OCI-LY1 (cell line): Measurements from ENCODE around the gene ORAI1.

Source experiments
- H2AFZ ChIP-seq: fragments of 200-600 bp; sonication (generic), shearing (Covaris generic); 2 replicates; pipeline ENCODE4 v1.6.0; 2014; ENCODE audit warnings: antibody characterized with exemption, mild to moderate bottlenecking, low read length
- H3F3A ChIP-seq: fragments of 200-600 bp; sonication (generic), shearing (Covaris generic); 2 replicates; pipeline ENCODE4 v1.6.0; 2014; ENCODE audit warnings: mild to moderate bottlenecking, antibody characterized with exemption, low read length, moderate library complexity; ENCODE audit not compliant: insufficient read depth
- H3K27ac ChIP-seq: fragments of 200-600 bp; sonication (generic); 2 replicates; pipeline ENCODE4 v1.5.1; 2014; ENCODE audit warnings: low read length, mixed run types, mild to moderate bottlenecking, low read depth; ENCODE audit not compliant: poor library complexity, severe bottlenecking
- H3K27me3 ChIP-seq: fragments of 200-600 bp; sonication (generic); 2 replicates; pipeline ENCODE4 v1.6.0; 2014; ENCODE audit warnings: antibody characterized with exemption, mild to moderate bottlenecking, low read length, moderate library complexity; ENCODE audit not compliant: insufficient read depth
- H3K36me3 ChIP-seq: fragments of 200-600 bp; sonication (generic); 2 replicates; pipeline ENCODE4 v1.6.1; 2014; ENCODE audit warnings: mild to moderate bottlenecking, antibody characterized with exemption, low read length, moderate library complexity, mixed read lengths; ENCODE audit not compliant: insufficient read depth
- H3K4me1 ChIP-seq: fragments of 200-600 bp; sonication (generic); 2 replicates; pipeline ENCODE4 v1.5.1; 2014; ENCODE audit warnings: mild to moderate bottlenecking, low read length, moderate library complexity; ENCODE audit not compliant: insufficient read depth, severe bottlenecking
- H3K4me2 ChIP-seq: fragments of 200-600 bp; sonication (generic), shearing (Covaris generic); 2 replicates; pipeline ENCODE4 v1.6.1; 2014; ENCODE audit warnings: low read length
- H3K4me3 ChIP-seq: fragments of 200-600 bp; sonication (generic); 2 replicates; pipeline ENCODE4 v1.5.1; 2014; ENCODE audit warnings: low read length, low read depth, mild to moderate bottlenecking, mixed read lengths; ENCODE audit not compliant: poor library complexity, severe bottlenecking
- H3K79me2 ChIP-seq: fragments of 200-600 bp; shearing (Covaris generic); 2 replicates; pipeline ENCODE4 v1.6.1; 2016; ENCODE audit warnings: mixed run types, low read length, mixed read lengths; ENCODE audit not compliant: insufficient read depth
- H3K9ac ChIP-seq: fragments of 200-600 bp; sonication (generic), shearing (Covaris generic); 2 replicates; pipeline ENCODE4 v1.6.1; 2014; ENCODE audit warnings: mild to moderate bottlenecking, low read length, mixed read lengths
- H3K9me2 ChIP-seq: fragments of 200-600 bp; sonication (generic), shearing (Covaris generic); 2 replicates; pipeline ENCODE4 v1.6.1; 2014; ENCODE audit warnings: low read depth, mild to moderate bottlenecking, low read length, mixed read lengths
- H3K9me3 ChIP-seq: fragments of 200-600 bp; shearing (Covaris generic); 2 replicates; pipeline ENCODE4 v1.6.1; 2014; ENCODE audit warnings: low read length, mixed read lengths
- H4K20me1 ChIP-seq: fragments of 200-600 bp; sonication (generic), shearing (Covaris generic); 2 replicates; pipeline ENCODE4 v1.6.0; 2016; ENCODE audit warnings: mild to moderate bottlenecking, low read length; ENCODE audit not compliant: insufficient read depth
- CTCF ChIP-seq: fragments of 200-600 bp; sonication (generic), shearing (Covaris generic); IDR thresholded peaks from 2 replicates; pipeline ENCODE4 v1.5.1; 2017; ENCODE audit warnings: mild to moderate bottlenecking, antibody characterized with exemption, low read length, moderate library complexity, mixed read lengths
- EZH2 ChIP-seq: fragments of 200-600 bp; sonication (generic), shearing (Covaris generic); IDR thresholded peaks from 2 replicates; pipeline ENCODE4 v1.8.0; 2017; ENCODE audit warnings: borderline replicate concordance, mixed run types, mild to moderate bottlenecking, antibody characterized with exemption, low read length, moderate library complexity, mixed read lengths

Gene ORAI1

DNA sequence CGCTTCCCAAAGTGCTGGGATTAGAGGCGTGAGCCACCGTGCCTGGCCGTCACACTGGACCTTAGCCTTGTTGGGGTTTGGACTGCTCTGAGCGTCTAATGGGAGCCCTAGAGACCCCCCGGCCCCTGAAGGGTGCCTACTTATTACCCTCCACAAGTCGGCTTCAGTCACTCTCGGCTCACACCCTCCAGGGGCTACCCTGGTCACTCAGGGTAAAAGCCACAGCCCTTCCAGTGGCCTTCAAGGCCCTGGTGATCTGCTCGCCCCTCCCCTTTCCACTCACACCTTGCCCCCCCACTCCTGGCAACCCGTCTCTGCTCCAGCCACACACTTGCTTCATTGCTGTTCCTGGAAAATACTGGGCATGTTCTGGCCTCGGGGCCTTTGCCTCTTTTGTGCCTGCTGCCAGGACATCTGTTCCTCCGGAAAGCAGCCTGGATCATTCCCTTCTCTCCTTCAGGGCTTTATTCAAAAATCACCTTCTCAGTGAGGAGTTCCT, 46.7 kb downstream of the ORAI1 start:
- H3K9ac ChIP-seq = peak overlapping the region; percentile 49; the same call in 1 of the 2 replicates
- H3K4me1 ChIP-seq = peaks cover 21% of the 10 kb centered on the region
- H3K9me2 ChIP-seq = no peaks in the 10 kb centered on the region
- peaks cover 11% of the 10 kb centered on the region for H3K36me3 ChIP-seq
- no peaks in the 10 kb centered on the region for H3K27me3 ChIP-seq
- H3K27ac ChIP-seq = peak overlapping the region; percentile 52
- H3K4me3 ChIP-seq = peak overlapping the region; percentile 58
- H3K4me2 ChIP-seq = peak overlapping the region; percentile 71
- no peaks in the 10 kb centered on the region for H3F3A ChIP-seq
- no peaks in the 10 kb centered on the region for H3K79me2 ChIP-seq
- H2AFZ ChIP-seq = no peak overlapping the region
- no peaks in the 10 kb centered on the region for H4K20me1 ChIP-seq
- no peaks in the 10 kb centered on the region for H3K9me3 ChIP-seq
- TF ChIP-seq EZH2 (no peak), CTCF (no peak)

DNA sequence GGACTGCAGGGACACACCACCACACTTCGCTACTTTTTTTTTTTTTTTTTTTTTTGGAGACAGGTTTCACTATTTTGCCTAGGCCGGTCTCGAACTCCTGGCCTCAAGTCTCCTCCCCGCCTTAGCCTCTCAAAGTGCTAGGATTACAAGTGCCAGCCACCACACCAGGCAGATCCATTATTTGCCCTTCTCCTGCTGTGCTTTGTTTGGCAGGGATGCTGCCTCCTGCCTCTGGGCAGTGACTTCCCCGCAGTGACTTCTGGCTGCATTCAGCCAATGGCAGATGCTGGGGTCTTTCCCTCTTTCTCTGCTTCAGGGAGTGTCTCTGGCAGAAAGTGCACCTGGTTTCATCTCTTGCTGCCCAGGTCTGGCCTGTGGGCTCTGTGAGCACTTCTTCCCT, 49.9 kb downstream of the ORAI1 start:
- Histone ChIP-seq H2AFZ (no peak overlapping the region), H3K36me3 (no peaks in the 10 kb centered on the region), H3K9ac (no peak overlapping the region), H3K9me2 (no peaks in the 10 kb centered on the region), H4K20me1 (no peaks in the 10 kb centered on the region), H3K4me1 (peaks cover 21% of the 10 kb centered on the region), H3K4me2 (no peak overlapping the region), H3K79me2 (no peaks in the 10 kb centered on the region), H3K27me3 (no peaks in the 10 kb centered on the region), H3K27ac (no peak overlapping the region), H3K4me3 (no peak overlapping the region), H3K9me3 (no peaks in the 10 kb centered on the region), H3F3A (no peaks in the 10 kb centered on the region)
- TF ChIP-seq CTCF (no peak), EZH2 (no peak)

DNA sequence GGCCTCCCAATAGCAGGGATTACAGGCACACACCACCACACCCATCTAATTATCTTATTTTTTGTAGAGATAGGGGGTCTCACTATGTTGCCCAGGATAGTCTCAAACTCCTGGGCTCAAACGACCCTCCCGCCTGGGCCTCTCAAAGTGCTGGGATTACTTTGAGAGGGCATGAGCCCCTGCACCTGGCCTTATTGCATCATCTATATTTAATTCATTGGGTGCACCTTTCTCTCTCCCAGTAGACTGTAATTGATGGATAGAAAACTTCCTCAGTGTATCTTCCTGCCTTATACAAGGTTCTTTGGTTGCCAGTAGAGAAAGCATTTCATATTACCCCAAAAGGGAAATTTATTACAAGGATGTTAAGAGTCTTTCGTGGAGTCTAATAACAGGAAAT, 52.0 kb downstream of the ORAI1 start:
- H2AFZ ChIP-seq = no peak overlapping the region
- no peaks in the 10 kb centered on the region for H4K20me1 ChIP-seq
- no peaks in the 10 kb centered on the region for H3K9me3 ChIP-seq
- peaks cover 2% of the 10 kb centered on the region for H3K4me1 ChIP-seq
- H3K9ac ChIP-seq = no peak overlapping the region
- H3K4me3 ChIP-seq = no peak overlapping the region
- no peaks in the 10 kb centered on the region for H3K27me3 ChIP-seq
- H3K36me3 ChIP-seq = no peaks in the 10 kb centered on the region
- no peak overlapping the region for H3K27ac ChIP-seq
- H3F3A ChIP-seq = no peaks in the 10 kb centered on the region
- TF ChIP-seq EZH2 (no peak), CTCF (no peak)
- H3K9me2 ChIP-seq = no peaks in the 10 kb centered on the region
- H3K4me2 ChIP-seq = no peak overlapping the region
- H3K79me2 ChIP-seq = no peaks in the 10 kb centered on the region
